ENCODE results near the gene FAM241B.

The FAM241B gene

DNA sequence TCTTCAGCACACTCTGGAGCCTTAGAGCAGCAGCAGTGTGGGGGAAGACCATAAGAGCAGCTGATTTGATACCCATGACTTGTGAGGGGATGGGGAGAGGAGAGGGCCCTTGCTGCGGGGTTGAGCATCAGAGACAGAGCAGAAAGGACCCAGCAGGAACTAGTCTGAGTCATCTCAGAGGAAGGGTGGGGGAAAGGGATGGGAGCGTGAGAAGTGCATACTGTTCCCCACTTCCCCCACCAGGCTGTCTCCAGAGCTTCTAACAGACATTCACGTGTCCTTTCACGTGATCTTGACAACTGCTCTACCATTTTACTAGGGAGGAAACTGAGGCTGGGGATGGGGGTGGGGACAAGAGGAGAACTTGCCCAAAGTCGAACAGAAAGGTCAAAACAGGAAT lies 38.7 kb downstream of the FAM241B start:
- DNase-seq = no peak

DNA sequence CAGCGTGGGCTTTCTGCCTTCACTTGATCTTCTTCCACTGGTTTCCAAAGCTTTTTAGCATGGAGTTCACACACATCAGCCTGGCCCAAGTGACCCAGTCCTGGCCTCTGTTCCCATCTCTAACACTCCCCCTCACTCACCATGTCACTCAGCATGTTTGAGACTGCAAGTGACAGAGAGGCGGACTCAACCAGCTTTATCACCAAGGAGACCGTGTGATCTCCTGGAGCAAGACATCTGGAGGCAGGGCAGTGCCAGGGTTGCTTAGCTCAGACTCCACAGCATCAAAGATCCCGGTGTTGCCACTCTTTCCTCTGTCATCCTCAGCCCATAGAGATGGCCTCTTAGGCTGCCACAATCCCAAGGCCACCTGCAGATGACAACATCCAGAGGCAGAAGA lies 39.4 kb downstream of the FAM241B start:
- no peak for DNase-seq

GRCh38 chr10:69673521-69673920 lies 43.5 kb downstream of the FAM241B start:
- no peak for DNase-seq

GRCh38 chr10:69674786-69675185 lies 44.7 kb downstream of the FAM241B start:
- DNase-seq = no peak

DNA sequence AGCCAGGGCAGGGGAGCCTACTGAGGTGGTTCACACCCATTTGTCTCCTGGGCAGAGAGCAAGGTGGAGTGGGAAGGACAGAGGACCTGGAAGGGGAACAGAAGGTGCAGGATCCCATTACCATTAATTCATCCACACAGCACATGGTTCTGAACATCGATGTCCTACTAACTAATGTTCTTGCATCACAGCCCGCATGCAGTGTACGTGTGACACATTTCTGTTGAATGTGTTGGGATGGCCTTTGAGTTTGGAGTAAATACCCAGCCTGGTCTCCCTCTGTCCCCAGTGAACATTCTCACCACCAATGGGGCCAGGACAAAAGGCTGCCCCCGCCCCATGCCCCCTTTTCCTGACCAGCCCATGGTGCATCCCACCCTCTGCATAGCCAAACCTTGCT lies 46.3 kb downstream of the FAM241B start:
- no peak for DNase-seq

- DNase-seq = no peak
Measured at GRCh38 chr10:69677985-69678654, 48.1 kb downstream of the FAM241B start.

- no peak for DNase-seq
Measured at GRCh38 chr10:69679736-69680135, 49.7 kb downstream of the FAM241B start.

DNA sequence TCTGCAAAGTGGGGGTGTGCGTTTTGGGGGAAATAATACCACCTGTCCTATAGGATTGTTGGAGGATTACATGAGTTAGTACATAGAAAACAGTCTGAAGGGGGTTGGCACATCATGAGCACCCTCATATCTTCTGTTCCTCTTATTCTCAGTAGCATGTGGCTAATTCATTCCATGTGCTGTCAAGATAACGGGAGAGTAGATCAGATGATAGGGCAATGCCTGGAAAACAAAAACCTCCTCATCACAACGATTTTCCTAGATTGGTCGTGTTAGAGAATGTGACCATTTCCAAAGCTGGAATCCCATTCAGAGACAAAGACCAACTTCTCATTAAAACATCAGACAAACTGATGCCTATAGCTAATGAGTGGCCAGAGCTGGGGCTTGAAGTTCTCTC lies 50.6 kb downstream of the FAM241B start:
- no peak for DNase-seq

DNA sequence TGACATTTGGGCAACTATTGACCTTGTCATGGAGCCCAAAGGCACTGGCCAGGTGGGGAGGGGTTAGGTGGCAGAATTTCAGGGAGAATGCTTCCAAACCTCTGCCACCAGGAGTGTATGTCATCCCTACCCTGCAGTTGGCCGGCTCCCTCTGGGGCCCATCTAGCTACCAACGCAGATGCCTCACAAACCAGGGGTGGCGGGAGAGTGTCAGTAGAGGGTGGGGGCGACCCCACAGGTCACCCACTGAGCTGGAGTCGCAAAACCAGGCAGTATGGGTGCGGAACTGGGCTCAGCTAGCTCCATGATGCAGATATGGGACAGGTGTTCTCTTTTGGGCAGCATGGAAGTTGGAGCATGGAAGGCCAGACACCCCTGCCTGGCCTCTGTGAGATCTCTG lies 51.4 kb downstream of the FAM241B start:
- no peak for DNase-seq

GRCh38 chr10:69682955-69683474 lies 53.0 kb downstream of the FAM241B start:
- DNase-seq = no peak
